ENCODE results near the gene ENTREP1.

- TF ChIP-seq CTCF (IDR thresholded peaks at IDR 0.05; ENCODE audit: low read length) (no peak), EZH2 (IDR thresholded peaks at IDR 0.05; ENCODE audit: borderline replicate concordance, low read length) (no peak)
Measured at GRCh38 chr9:69303331-69303730, 21.7 kb upstream of the ENTREP1 start.
